ENCODE data around the gene TMC8. TPM values are rescaled to one million over a fixed set of nuclear protein-coding genes. Genes with fewer than 3 reads are reported as not detected.

Gene TMC8
- total and polyA plus RNA-seq, 2 experiments from 2014 or later = 1.2 to 1.3 TPM

GRCh38 chr17:78151514-78152008, 21.0 kb downstream of the TMC8 start:
- no peak overlapping the region for H3K4me3 Mint-ChIP-seq
- H3K27me3 ChIP-seq (ENCODE audit: insufficient read depth) = no peaks in the 10 kb centered on the region
- ATAC-seq (peak; percentile 69), DNase-seq (ENCODE audit: low spot score) (peak; percentile 44)
- H3K27ac Mint-ChIP-seq = no peak overlapping the region
- H3K4me2 ChIP-seq = no peak overlapping the region
- peaks cover 2% of the 10 kb centered on the region for H3K27me3 Mint-ChIP-seq (ENCODE audit: insufficient read depth, low read depth, poor library complexity)
- H3K4me1 ChIP-seq (ENCODE audit: insufficient read depth) = no peaks in the 10 kb centered on the region
- no peaks in the 10 kb centered on the region; the same call in 2 of the 3 replicates for H3K9me3 Mint-ChIP-seq
- no peaks in the 10 kb centered on the region for H3K36me3 ChIP-seq (ENCODE audit: insufficient read depth)
- H3F3A ChIP-seq (replicated peaks; ENCODE audit: low read depth) = no peaks in the 10 kb centered on the region
- no peak for TF ChIP-seq CREB1 (CRISPR knock-in tag; IDR thresholded peaks at IDR 0.05; ENCODE audit: low read depth)
- no peak for TF ChIP-seq EZH2phosphoT487 (IDR thresholded peaks at IDR 0.05; ENCODE audit: unreplicated experiment)
- no peak for TF ChIP-seq ZNF114 (CRISPR knock-in tag; IDR thresholded peaks at IDR 0.05)
- no peak for TF ChIP-seq POLR2AphosphoS5 (IDR thresholded peaks at IDR 0.05; ENCODE audit: low read depth)
- no peak for TF ChIP-seq EZH2 (IDR thresholded peaks at IDR 0.05; ENCODE audit: low read depth, unreplicated experiment)
- TF ChIP-seq ZNF331 (CRISPR knock-in tag; IDR thresholded peaks at IDR 0.05; ENCODE audit: low read depth) = no peak
- no peak for TF ChIP-seq STAT1 (IDR thresholded peaks at IDR 0.05; ENCODE audit: unreplicated experiment)
- TF ChIP-seq, protein P1, sequence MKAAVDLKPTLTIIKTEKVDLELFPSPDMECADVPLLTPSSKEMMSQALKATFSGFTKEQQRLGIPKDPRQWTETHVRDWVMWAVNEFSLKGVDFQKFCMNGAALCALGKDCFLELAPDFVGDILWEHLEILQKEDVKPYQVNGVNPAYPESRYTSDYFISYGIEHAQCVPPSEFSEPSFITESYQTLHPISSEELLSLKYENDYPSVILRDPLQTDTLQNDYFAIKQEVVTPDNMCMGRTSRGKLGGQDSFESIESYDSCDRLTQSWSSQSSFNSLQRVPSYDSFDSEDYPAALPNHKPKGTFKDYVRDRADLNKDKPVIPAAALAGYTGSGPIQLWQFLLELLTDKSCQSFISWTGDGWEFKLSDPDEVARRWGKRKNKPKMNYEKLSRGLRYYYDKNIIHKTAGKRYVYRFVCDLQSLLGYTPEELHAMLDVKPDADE (IDR thresholded peaks at IDR 0.05) = no peak
- H3K9me2 ChIP-seq (ENCODE audit: insufficient read depth) = no peaks in the 10 kb centered on the region
- H3K79me2 ChIP-seq (replicated peaks; ENCODE audit: insufficient read depth) = no peaks in the 10 kb centered on the region
- peaks cover 5% of the 10 kb centered on the region; the same call in 1 of the 3 replicates for H3K4me1 Mint-ChIP-seq
- no peaks in the 10 kb centered on the region for H4K20me1 ChIP-seq (replicated peaks; ENCODE audit: insufficient read depth)
- no peak overlapping the region for H3K4me3 ChIP-seq
- H3K27ac ChIP-seq (ENCODE audit: low read depth) = no peak overlapping the region
- no peak overlapping the region for H2AFZ ChIP-seq
- H3K36me3 Mint-ChIP-seq (ENCODE audit: low read depth) = no peaks in the 10 kb centered on the region

- Histone ChIP-seq H3K9me2 (ENCODE audit: insufficient read depth) (no peaks in the 10 kb centered on the region), H4K20me1 (replicated peaks; ENCODE audit: insufficient read depth) (no peaks in the 10 kb centered on the region), H3K27me3 (ENCODE audit: insufficient read depth) (no peaks in the 10 kb centered on the region), H3K36me3 (ENCODE audit: insufficient read depth) (no peaks in the 10 kb centered on the region), H3K27ac (ENCODE audit: low read depth) (no peak overlapping the region), H3K79me2 (replicated peaks; ENCODE audit: insufficient read depth) (no peaks in the 10 kb centered on the region), H2AFZ (no peak overlapping the region), H3F3A (replicated peaks; ENCODE audit: low read depth) (no peaks in the 10 kb centered on the region), H3K4me3 (no peak overlapping the region), H3K4me1 (ENCODE audit: insufficient read depth) (no peaks in the 10 kb centered on the region), H3K4me2 (no peak overlapping the region)
- no peak for ATAC-seq
- Mint-ChIP-seq H3K27me3 (ENCODE audit: insufficient read depth, low read depth, poor library complexity) (peaks cover 6% of the 10 kb centered on the region), H3K4me1 (peaks cover 5% of the 10 kb centered on the region; the same call in 1 of the 3 replicates), H3K27ac (no peak overlapping the region), H3K4me3 (no peak overlapping the region), H3K9me3 (no peaks in the 10 kb centered on the region), H3K36me3 (ENCODE audit: low read depth) (no peaks in the 10 kb centered on the region)
- DNase-seq (ENCODE audit: low spot score) = no peak
- TF ChIP-seq REST (IDR thresholded peaks at IDR 0.05; ENCODE audit: unreplicated experiment) = no peak
- no peak for TF ChIP-seq EZH2 (IDR thresholded peaks at IDR 0.05; ENCODE audit: low read depth, unreplicated experiment)
- no peak for TF ChIP-seq EZH2phosphoT487 (IDR thresholded peaks at IDR 0.05; ENCODE audit: unreplicated experiment)
These were observed 24.6 kb downstream of the TMC8 start for GRCh38 chr17:78154903-78155811.

Measured in GM23338 (cell line).